ENCODE results near the gene BLTP3B. TPM values are rescaled to one million over a fixed set of nuclear protein-coding genes. Genes with fewer than 3 reads are reported as not detected.

Gene BLTP3B
- total RNA-seq, 1 experiment from 2014 or later: 19.1 TPM

DNA sequence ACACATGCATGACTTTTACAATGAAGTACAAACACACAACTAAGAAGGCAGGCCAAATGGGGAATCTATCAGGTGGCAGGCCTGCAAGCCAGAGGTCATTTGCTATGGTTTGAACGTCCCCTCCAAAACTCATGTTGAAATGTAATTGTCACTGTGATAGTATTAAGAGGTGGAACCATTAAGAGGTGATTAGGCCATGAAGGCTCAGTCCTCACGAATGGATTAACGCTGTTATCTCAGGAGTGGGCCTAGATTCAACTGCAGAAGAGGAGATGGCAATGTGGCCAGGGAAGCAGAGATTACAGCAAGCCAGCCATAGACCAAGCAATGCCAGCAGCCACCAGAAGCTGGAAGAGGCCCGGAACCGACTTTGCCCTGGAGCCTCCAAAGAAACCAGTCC is 44.4 kb upstream of the BLTP3B start:
- H3K4me3 Mint-ChIP-seq (ENCODE audit: low read depth, unreplicated experiment): no peak overlapping the region
- H3K4me1 Mint-ChIP-seq (ENCODE audit: low read depth, unreplicated experiment): no peaks in the 10 kb centered on the region
- intact Hi-C loops (cut with micrococcal nuclease; ENCODE audit: unreplicated experiment): no loop called here
- H3K9me3 Mint-ChIP-seq (ENCODE audit: low read depth, unreplicated experiment): no peaks in the 10 kb centered on the region
- TF ChIP-seq CTCF (IDR thresholded peaks at IDR 0.05; ENCODE audit: unreplicated experiment): no peak
- CTCF ChIA-PET: no interaction called here
- no peaks in the 10 kb centered on the region for H3K36me3 Mint-ChIP-seq (ENCODE audit: insufficient read depth, unreplicated experiment)
- H3K27me3 Mint-ChIP-seq (ENCODE audit: unreplicated experiment): no peaks in the 10 kb centered on the region
- no TSS peak for BruUV-seq (replicated peaks)
- no peak overlapping the region for H3K27ac Mint-ChIP-seq (ENCODE audit: unreplicated experiment)
- no peak for DNase-seq

DNA sequence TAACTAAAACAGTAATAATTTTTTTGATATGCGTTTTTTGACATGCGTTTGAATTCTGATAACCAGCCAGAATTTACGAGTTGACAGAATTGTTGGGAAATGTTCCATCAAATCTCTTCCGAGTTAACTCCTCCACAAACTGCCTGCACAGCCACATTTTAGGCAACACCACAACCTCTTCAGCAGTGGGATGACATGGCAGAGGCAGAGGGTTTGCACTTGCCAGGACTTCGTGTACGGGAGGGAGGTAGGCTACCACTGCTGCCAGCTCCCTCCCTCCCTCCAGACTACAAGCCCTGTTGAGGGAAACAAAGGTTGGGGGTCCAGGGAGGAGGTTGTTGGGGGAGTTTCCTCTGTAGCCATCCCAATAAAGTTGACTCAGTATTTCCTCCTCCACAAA is 43.4 kb upstream of the BLTP3B start:
- Mint-ChIP-seq H3K27me3 (ENCODE audit: unreplicated experiment) (no peaks in the 10 kb centered on the region), H3K36me3 (ENCODE audit: insufficient read depth, unreplicated experiment) (no peaks in the 10 kb centered on the region), H3K27ac (ENCODE audit: unreplicated experiment) (no peak overlapping the region), H3K9me3 (ENCODE audit: low read depth, unreplicated experiment) (no peaks in the 10 kb centered on the region), H3K4me3 (ENCODE audit: low read depth, unreplicated experiment) (no peak overlapping the region), H3K4me1 (ENCODE audit: low read depth, unreplicated experiment) (no peaks in the 10 kb centered on the region)
- TF ChIP-seq CTCF (IDR thresholded peaks at IDR 0.05; ENCODE audit: unreplicated experiment): no peak
- CTCF ChIA-PET: no interaction called here
- DNase-seq: no peak
- no TSS peak for BruUV-seq (replicated peaks)
- intact Hi-C loops (cut with micrococcal nuclease; ENCODE audit: unreplicated experiment): no loop called here

DNA sequence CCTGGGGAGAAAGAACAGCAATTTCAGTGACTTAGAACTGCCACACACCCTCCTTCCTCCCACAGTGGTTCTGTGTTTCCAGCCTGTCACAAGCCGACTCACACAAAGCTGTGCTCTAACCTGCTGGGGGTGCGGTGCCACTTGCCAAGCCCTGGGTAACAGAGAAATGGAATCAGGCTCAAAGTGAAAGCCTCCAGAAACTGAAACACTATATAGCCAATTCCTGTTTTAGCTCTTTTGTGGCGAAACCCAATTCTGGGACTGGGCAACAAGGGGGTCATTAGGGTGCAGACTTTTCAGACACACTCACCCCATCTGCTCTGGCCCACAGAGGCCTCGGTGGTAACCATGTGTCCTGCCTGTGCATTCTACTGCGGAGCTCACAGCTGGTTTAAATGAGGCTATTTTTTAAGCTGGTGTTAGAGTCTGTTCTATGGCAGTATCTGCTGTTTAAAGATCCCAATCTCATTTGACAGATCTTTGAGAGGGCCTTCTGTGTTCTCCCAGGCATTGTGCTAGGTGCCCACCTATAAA is 42.8 kb upstream of the BLTP3B start:
- CTCF ChIA-PET: no interaction called here
- no peak overlapping the region for H3K4me3 Mint-ChIP-seq (ENCODE audit: low read depth, unreplicated experiment)
- no peaks in the 10 kb centered on the region for H3K27me3 Mint-ChIP-seq (ENCODE audit: unreplicated experiment)
- intact Hi-C loops (cut with micrococcal nuclease; ENCODE audit: unreplicated experiment): no loop called here
- BruUV-seq (replicated peaks): no TSS peak
- H3K27ac Mint-ChIP-seq (ENCODE audit: unreplicated experiment): no peak overlapping the region
- H3K36me3 Mint-ChIP-seq (ENCODE audit: insufficient read depth, unreplicated experiment): no peaks in the 10 kb centered on the region
- no peak for TF ChIP-seq CTCF (IDR thresholded peaks at IDR 0.05; ENCODE audit: unreplicated experiment)
- H3K9me3 Mint-ChIP-seq (ENCODE audit: low read depth, unreplicated experiment): no peaks in the 10 kb centered on the region
- no peaks in the 10 kb centered on the region for H3K4me1 Mint-ChIP-seq (ENCODE audit: low read depth, unreplicated experiment)
- DNase-seq: no peak

GRCh38 chr12:100184549-100185145 is 42.0 kb upstream of the BLTP3B start:
- Mint-ChIP-seq H3K36me3 (ENCODE audit: insufficient read depth, unreplicated experiment) (no peaks in the 10 kb centered on the region), H3K9me3 (ENCODE audit: low read depth, unreplicated experiment) (no peaks in the 10 kb centered on the region), H3K4me3 (ENCODE audit: low read depth, unreplicated experiment) (no peak overlapping the region), H3K4me1 (ENCODE audit: low read depth, unreplicated experiment) (no peaks in the 10 kb centered on the region), H3K27ac (ENCODE audit: unreplicated experiment) (no peak overlapping the region), H3K27me3 (ENCODE audit: unreplicated experiment) (no peaks in the 10 kb centered on the region)
- no peak for TF ChIP-seq CTCF (IDR thresholded peaks at IDR 0.05; ENCODE audit: unreplicated experiment)
- CTCF ChIA-PET: no interaction called here
- BruUV-seq (replicated peaks): no TSS peak
- no peak for DNase-seq
- intact Hi-C loops (cut with micrococcal nuclease; ENCODE audit: unreplicated experiment): no loop called here
